Activated CD4-positive, alpha-beta T cell treated with anti-CD3 and anti-CD28 coated beads for 1 hour (primary cell): ENCODE results near the gene GLRX5.

Source experiments
- DNase-seq: peaks from one replicate; pipeline ENCODE4 v3.0.0-alpha.2; 2020

Gene GLRX5

GRCh38 chr14:95519699-95520098, 15.2 kb upstream of the GLRX5 start:
- DNase-seq: peak; percentile 59

GRCh38 chr14:95520346-95520745, 14.5 kb upstream of the GLRX5 start:
- no peak for DNase-seq

- DNase-seq: no peak
Measured at GRCh38 chr14:95521001-95521400, 13.8 kb upstream of the GLRX5 start.

GRCh38 chr14:95522116-95522515, 12.7 kb upstream of the GLRX5 start:
- no peak for DNase-seq

GRCh38 chr14:95522556-95522955, 12.3 kb upstream of the GLRX5 start:
- no peak for DNase-seq

DNA sequence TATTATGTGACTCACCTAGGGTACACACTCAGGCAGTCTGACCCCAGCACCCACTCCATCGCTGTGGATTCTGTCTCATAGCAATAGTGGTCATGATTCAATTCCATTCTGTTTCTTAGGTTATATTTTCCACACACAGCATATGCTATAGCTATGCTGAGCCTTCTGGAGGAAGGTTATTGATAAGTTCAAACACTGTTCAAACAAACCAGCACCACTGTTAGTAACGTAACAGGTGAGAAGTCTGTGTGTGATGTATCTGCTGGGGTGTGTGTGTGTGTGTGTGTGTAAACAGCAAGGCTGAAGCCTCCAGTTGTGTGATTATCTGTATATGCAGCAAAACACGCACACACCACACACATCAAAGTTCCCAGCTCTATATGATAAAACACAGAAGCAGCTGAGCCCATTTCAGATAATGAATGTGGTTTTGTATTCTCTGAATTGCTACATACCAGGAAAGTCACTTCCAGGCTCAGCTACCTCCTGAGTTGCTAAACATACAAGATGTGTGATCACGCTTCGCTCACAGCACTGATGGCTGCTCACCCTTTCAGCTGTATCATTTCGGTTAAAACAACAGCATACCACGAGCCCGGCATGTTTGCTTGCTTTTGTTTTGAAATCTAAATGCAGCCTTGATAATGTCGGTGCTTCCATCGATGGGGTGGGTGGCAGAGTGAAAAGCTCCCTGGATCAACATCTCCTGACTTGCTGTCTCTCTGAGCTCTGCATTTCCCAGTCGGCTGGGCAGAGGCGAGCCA, 11.6 kb upstream of the GLRX5 start:
- DNase-seq: no peak

DNA sequence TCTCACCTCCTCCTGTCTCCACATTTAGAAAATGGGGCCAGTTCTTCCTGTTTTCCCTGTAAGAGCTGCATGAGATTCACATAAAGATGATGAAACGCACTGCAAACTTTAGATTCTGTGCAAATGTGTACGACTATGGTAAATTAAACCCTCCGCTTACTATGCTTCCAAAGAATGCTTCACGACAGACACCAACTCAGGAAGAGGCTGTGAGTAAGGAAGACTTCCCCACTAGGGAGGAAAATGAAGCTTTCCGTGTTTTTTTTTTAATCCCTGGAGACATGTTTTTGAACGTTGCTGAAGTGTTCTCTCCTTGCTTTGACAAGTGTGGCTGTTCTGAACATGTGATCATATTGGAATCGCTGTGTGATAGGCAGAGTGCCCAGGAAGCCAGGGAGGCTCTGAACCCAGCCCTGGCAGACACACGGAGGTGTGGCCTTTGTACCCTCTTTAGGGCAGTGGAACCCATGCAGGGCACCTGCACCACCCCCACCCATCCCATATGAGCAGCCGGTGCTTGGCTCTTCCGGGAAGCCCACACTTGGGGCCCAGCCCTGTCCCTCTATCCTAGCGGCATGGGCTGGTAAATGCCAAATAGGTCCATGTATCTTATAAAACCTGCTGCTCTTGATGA, 10.9 kb upstream of the GLRX5 start:
- DNase-seq: no peak

GRCh38 chr14:95524706-95525512, 9.9 kb upstream of the GLRX5 start:
- no peak for DNase-seq

DNA sequence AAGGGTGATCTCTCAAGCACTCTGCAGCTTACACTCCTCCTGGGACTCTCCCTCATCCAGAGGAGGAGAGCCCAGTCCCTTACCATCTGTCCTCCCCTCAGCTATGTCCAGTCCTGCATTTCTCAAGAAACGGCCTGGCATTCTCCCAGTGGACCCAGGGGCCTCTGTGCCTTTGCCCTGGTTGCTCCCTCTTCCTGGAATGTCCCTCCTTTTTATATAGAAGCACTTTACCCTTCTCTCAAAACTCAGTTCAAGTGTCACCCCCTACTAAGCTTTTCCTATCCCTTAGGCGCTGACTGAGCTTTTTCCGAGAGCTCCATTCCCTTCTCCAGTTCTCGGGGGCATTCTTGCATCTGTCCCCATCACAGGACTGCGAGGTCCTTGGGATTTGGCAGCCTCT, 8.9 kb upstream of the GLRX5 start:
- no peak for DNase-seq

GRCh38 chr14:95526483-95527386, 8.1 kb upstream of the GLRX5 start:
- no peak for DNase-seq

DNA sequence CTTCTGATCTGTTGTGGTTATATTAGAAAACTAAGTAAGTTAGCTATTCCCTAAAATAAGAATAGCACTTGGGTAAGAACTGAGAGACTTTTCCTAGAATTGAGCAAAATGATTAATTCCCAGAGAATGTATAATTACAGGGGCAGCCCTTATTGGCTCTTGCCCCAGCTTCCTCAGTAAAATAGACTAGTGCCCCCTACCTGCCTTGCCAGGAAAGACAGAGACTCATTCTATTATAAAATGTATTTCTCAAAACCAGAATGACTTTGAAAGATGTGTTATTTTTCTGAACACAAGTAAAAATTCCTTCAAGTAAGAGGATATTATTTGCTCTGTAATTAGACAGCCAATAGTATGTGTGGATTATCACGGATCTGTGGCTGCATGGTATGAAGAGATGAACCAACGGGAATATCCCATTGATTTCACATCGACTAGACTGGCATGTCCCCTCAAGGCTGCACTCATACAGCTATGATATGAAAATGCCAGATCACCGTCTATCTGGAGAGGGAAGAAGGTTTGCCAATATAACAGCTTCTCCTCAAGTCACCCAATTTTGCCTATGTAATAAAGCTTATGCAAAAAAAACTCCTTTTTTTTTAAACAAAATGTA, 7.4 kb upstream of the GLRX5 start:
- DNase-seq: no peak

DNA sequence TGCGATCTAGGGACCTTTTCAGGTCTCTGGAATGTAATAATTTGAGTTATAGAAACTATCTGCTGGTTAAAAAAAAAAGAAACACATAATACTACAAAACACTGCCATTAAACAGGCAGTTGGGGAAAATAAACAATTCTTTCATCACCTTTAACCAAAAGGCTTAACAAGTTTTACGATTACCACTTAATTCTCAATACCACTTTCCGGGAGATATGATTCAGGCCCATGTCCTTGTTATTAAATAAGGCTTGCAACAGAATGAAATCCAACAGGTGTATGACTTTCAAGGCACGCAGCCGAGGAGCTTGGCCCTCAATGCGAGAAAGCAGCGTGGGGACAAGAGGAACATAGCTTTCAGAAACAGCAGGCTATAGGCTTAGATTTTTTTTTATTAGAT, 5.6 kb upstream of the GLRX5 start:
- no peak for DNase-seq

GRCh38 chr14:95530473-95531276, 4.2 kb upstream of the GLRX5 start:
- DNase-seq: no peak

DNA sequence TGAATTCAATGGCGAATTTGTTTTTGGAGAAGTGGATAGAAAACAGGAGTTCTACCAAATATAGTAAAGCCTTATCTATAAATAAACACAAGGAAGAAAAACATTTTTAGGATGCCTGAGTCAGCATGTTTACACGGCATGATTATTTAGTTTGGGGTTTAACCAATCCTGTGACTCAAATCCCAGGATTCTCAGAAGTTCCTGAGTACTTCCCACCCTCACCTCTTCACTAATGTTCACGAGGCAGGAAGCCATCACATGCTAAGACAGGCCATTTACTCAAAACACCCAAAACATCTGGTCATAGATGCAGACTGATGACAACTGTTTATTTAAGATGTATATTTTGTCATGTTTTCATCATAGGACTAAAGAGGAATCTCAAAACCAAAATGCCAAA, 3.4 kb upstream of the GLRX5 start:
- DNase-seq: no peak

DNA sequence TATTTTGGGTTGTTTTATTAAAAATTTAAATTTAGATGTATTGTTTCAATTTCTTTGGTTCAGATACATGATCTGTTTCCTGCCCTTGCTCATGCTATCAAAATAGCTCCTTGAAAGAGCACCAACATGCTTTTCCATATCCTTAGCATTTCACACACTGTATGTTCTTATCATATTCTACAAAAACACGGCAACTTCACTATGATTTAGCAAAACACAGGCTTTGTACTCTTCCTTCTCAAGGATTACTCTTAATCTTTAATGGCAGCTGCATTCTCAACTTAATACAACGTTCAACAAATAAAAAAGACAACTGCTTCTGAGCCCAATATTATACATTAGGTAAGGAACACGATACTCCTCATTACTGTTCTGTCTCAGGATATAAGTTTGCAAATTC, 2.9 kb upstream of the GLRX5 start:
- no peak for DNase-seq

DNA sequence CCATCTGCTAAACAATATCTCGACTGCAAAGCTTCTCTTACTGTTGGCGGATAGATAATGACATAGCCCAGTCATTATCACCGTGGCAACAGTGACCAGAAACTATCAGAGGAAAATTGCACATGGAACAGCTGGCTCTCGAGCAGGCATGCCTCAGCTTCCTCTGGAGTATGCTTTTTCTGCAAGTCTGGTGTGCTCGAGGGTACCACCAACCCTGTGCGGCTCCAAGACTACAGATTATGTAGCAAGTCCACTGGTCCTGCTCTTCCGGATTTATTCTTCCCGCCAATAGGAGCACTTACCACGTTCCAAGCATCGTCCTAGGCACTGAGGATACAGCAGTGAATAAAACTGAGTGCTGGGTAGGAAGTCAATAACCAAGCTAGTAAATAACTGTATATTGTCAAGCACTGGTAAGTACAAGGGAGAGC, 1.4 kb upstream of the GLRX5 start:
- no peak for DNase-seq

DNA sequence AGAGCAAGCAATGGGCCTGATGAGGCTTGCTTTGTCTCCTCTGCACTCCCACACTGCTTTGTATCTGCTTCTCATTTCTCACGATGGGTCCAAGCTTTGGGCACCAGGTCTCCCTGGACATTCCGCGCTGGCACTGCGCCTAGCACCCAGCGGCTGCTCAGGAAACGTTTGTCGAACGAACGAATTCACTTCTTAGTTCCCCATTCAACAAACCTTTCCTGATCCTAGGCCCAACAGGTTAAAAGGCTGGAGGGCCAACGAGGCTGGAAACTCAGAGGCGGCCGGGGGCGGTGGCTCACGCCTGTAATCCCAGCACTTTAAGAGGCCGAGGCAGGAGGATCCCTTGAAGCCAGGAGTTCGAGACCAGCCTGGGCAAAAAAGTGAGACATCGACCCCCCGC, 1.0 kb upstream of the GLRX5 start:
- no peak for DNase-seq

DNA sequence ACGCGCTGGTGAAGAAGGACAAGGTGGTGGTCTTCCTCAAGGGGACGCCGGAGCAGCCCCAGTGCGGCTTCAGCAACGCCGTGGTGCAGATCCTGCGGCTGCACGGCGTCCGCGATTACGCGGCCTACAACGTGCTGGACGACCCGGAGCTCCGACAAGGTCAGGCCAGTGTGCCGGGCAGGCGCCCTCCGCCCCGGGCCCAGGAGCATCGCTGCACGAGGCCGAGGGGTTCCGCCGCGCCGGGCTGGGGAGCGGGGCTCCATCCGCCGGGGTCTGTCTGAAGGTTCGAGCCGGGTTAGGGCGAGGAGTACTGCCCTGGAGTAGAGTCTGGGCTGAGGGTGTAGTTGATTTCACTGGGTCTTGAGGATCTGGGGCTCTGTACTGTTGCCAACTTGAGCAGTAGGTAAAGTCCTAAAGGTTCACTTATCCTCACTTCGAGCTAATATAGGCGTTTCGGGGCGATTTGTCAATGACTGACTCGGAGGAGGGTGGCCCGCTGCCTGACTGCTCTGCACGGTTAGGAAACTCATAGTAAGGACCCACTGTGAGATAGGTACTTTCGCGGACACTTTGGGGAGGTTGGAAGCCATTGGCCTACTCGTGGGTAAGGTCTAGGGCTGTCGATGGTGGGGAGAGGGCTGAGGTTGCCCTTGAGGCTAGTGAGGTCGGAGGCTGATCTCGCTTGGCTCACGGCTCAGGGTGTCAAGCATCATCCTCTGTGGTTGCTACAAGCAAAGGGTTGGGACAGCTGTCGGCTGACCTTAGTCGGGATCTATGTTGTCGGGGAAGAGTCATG, 574 bp downstream of the GLRX5 start:
- DNase-seq: no peak

DNA sequence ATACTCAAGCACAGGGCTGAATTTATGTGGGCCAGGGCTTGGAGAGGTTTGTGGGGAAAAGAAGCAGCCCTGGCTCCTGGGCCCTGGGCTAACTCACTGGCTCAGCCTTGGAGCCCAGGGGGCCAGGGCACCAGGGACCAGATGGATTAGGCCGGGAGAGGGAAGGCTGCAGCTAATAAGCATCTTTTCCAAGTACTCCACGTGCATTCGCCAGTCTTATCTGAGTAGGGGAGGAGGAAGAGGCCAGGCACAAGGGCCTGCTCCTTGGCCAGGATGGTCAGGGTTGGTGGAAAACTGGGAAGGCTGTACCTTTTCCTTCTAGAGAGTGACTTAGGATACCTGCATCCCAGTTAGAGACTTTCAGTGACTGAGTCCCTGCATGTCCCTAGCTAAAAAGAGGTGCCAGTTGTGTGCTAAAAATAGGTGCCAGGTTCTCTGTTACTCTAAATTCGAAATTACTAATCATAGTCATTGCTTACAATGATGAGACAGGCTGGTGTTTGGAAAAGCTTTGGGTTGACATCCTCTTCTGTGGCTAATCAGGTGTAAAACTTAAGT, 1.3 kb downstream of the GLRX5 start:
- DNase-seq: no peak

DNA sequence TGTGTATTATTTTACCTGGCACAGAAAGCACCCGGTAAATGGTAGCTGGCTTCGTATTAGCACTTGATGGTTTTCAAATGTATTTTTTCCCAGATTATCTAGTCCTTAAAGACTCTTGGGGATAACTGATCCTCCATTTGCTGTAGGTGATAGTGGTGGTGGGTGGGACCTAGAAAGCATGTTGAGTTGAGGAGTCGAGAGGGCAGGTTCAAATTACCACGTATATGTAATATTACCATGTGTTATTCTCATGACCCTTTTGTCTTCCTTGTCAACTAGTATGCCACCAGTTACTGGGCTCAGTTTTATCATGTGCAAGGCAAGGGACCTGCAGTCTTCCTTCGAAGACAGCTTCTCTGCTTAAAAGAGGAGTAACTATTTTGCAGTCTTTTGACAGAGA, 1.8 kb downstream of the GLRX5 start:
- DNase-seq: no peak
